Left kidney (tissue), 8 donors: ENCODE results near the gene ZP3. TPM values are rescaled to one million over a fixed set of nuclear protein-coding genes. Genes with fewer than 3 reads are reported as not detected.
A peak's percentile ranks its signal among the peaks of the same experiment; 100 is the strongest.
"Not testable (repeated sequence)": the region's sequence is repeated elsewhere in the genome, so short reads cannot be mapped to it uniquely, and the experiment has no call there.

Experiments used
- DNase-seq: peaks from one replicate; pipeline ENCODE4 v3.0.0-alpha.2; 2013
- long read RNA-seq, 8 donors: transcript quantifications; one replicate each; lab custom pipeline, GENCODE V29; 2026
- polyA plus RNA-seq: library from polyadenylated mRNA; unstranded; fragments of 120-200 nt; gene quantifications from one replicate; pipeline ENCODE4 v1.2.1, GENCODE V29; 2013; ENCODE audit not compliant: insufficient read length

The ZP3 gene
- polyA plus RNA-seq = 3.3 TPM
- long read RNA-seq, donor 1 = 0 reads
- long read RNA-seq, donor 2, partial matches to known transcripts = 5 of 5 reads
- long read RNA-seq, donor 2, other reads (novel, unspliced or antisense) = 0 of 5 reads
- long read RNA-seq, donor 3, partial matches to known transcripts = 0 of 1 reads
- long read RNA-seq, donor 3, other reads (novel, unspliced or antisense) = 0 of 1 reads
- long read RNA-seq, donor 4 = 0 reads
- long read RNA-seq, donor 5, partial matches to known transcripts = 6 of 8 reads
- long read RNA-seq, donor 5, other reads (novel, unspliced or antisense) = 0 of 8 reads
- long read RNA-seq, donor 6, partial matches to known transcripts = 0 of 3 reads
- long read RNA-seq, donor 6, other reads (novel, unspliced or antisense) = 0 of 3 reads
- long read RNA-seq, donor 7 = 0 reads
- long read RNA-seq, donor 8 = 0 reads

- no peak for DNase-seq
Observed at GRCh38 chr7:76424413-76425111, at the start of gene ZP3. Gene ZP3, plus strand, starts transcription at chr7:76424950. Its CDS starts 15 bp downstream, at chr7:76424965.

DNA sequence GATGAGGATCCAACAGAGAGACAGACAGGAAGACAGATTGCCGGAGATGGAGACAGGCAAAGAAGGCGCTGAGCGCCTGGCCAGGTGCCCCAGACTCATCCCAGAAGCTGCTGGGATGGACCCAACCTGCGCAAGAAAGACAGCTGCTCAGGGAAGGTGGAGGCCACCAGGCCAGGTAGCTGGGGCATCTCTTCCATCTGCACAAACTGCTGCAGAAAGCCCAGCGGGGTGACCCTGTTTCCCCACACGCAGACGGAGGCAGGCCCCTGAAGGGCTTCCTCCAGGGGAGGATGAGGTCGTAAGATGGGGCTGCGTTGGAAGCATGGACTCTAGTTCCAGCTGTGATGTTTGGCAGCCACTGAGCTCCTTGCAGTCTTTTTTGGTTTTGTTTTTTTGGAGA is 49.5 kb upstream of the ZP3 start:
- DNase-seq = no peak

- DNase-seq = no peak
Observed at GRCh38 chr7:76377186-76377918, 47.4 kb upstream of the ZP3 start.

DNA sequence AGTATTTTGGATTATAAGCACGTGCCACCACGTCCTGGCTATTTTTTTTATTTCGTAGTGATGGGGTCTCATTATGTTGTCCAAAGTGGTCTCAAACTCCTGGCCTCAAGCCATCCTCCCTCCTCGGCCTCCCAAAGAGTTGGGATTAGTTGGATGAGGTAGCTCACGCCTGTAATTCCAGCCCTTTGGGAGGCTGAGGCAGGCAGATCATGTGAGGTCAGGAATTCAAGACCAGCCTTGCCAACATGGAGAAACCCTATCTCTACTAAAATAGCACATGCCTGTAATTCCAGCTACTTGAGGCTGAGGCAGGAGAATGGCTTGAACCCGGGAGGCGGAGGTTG is 44.2 kb upstream of the ZP3 start:
- DNase-seq = no peak

DNA sequence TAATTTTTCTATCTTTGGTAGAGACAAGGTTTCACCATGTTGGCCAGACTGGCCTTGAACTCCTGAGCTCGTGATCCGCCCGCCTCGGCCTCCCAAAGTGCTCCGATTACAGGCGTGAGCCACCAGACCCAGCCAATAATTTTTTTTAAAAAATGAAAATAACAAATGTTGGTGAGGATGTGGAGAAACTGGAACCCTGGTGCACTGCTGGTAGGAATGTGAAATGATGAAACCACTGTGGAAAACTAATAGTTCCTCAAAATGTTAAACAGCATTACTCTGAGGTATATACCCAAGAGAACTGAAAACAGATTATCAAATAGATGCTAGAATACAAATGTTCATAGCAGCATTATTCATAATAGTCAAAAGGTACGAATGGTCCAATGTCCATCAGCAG is 42.9 kb upstream of the ZP3 start:
- DNase-seq = no peak

GRCh38 chr7:76383089-76383944 is 41.4 kb upstream of the ZP3 start:
- DNase-seq = no peak

GRCh38 chr7:76386691-76387260 is 38.0 kb upstream of the ZP3 start:
- DNase-seq = no peak

DNA sequence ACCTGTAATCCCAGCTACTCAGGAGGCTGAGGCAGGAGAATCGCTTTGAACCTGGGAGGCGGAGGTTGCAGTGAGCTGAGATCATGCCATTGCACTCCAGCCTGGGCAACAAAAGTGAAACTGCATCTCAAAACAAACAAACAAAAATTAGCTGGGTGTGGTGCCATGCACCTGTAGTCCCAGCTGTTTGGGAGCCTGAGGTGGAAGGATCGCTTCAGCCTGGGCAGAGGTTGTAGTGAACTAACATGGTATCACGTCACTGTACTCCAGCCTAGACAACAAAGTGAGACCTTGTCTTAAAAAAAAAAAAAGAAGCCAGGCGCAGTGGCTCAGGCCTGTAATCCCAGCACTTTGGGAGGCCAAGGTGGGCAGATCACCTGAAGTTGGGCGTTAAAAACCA is 37.0 kb upstream of the ZP3 start:
- DNase-seq = not testable (repeated sequence)

- DNase-seq = no peak
Observed at GRCh38 chr7:76390092-76390491, 34.7 kb upstream of the ZP3 start.

- DNase-seq = no peak
Observed at GRCh38 chr7:76392531-76393115, 32.1 kb upstream of the ZP3 start.

- peak; percentile 86 for DNase-seq
Observed at GRCh38 chr7:76393116-76394031, 31.4 kb upstream of the ZP3 start.

- DNase-seq = no peak
Observed at GRCh38 chr7:76394957-76395356, 29.8 kb upstream of the ZP3 start.

- DNase-seq = not testable (repeated sequence)
Observed at GRCh38 chr7:76395605-76395964, 29.2 kb upstream of the ZP3 start.

DNA sequence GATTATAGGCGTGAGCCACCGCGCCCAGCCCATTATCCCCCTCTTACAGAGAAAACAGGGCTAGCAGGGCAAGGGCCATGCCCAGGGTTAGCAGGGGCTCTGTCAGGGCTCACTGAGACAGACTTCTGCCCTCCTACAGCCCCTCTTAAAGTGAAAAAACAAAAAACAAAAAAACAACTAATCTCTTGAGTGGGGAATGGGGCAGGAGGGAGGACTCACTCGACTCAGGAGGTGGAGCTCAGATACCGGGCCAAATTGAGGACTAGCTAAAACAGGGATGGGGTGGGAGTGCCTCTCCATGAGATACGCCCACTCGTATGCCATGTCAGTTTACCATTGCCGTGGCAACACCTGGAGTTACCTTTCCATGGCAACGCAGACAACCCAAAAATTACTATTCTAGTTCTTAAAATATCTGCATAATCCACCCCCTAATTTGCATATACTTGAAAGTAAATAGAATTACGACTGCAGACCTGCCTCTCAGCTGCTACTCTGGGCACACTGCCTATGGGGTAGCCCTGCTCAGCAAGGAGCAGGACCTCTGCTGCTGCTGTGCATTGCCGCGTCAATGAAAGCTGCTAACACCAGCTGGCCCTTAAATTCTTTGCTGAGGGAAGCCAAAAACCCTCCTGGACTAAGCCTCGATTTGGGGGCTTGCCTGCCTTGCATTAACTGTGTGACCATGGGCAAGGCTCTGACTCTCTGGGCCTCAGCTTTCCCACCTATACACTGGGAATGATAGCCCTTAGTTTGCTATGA is 28.6 kb upstream of the ZP3 start:
- no peak for DNase-seq

DNA sequence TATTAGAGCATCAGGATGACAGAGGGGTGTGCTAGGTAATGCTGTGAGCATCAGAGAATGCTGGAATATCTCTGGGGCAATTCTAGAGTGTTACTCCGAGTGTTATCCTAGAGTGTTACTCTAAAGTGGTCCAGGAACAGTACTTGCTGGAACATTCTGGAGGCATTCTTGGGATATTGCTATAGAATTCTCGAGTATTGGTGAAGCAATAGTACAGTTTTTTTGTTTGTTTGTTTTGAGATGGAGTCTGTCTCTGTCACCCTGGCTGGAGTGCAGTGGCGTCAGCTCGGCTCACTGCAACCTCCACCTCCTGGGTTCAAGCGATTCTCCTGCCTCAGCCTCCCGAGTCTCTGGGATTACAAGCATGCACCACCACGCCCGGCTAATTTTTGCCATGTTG is 27.9 kb upstream of the ZP3 start:
- no peak for DNase-seq

- DNase-seq = peak; percentile 66
Observed at GRCh38 chr7:76397409-76398183, 27.2 kb upstream of the ZP3 start.

- no peak for DNase-seq
Observed at GRCh38 chr7:76400248-76400647, 24.5 kb upstream of the ZP3 start.

- DNase-seq = not testable (repeated sequence)
Observed at GRCh38 chr7:76403097-76403496, 21.7 kb upstream of the ZP3 start.
